Mucosa of stomach (tissue), 1 donor: ENCODE results near the gene ABCB6.
A peak's percentile ranks its signal among the peaks of the same experiment; 100 is the strongest.

Source experiments
- H3K27me3 ChIP-seq: one replicate; pipeline ENCODE4 v1.7.0; 2013; ENCODE audit warnings: mild to moderate bottlenecking, low read length; ENCODE audit not compliant: control insufficient read depth, insufficient read depth
- H3K36me3 ChIP-seq: one replicate; pipeline ENCODE4 v1.7.0; 2013; ENCODE audit warnings: low read length; ENCODE audit not compliant: control insufficient read depth, insufficient read depth
- H3K4me1 ChIP-seq: one replicate; pipeline ENCODE4 v1.7.0; 2013; ENCODE audit warnings: mild to moderate bottlenecking, low read length; ENCODE audit not compliant: control insufficient read depth, insufficient read depth
- H3K4me3 ChIP-seq: one replicate; pipeline ENCODE4 v1.7.0; 2013; ENCODE audit warnings: low read length
- H3K9ac ChIP-seq: one replicate; pipeline ENCODE4 v1.7.0; 2013; ENCODE audit warnings: mild to moderate bottlenecking, low read length, moderate library complexity
- H3K9me3 ChIP-seq: one replicate; pipeline ENCODE4 v1.7.0; 2013; ENCODE audit warnings: mild to moderate bottlenecking, low read length, moderate library complexity; ENCODE audit not compliant: control insufficient read depth
- donor health status: Pancreatic carcinoma.

The ABCB6 gene

GRCh38 chr2:219186754-219187456 lies 31.9 kb downstream of the ABCB6 start:
- no peaks in the 10 kb centered on the region for H3K4me1 ChIP-seq
- no peak overlapping the region for H3K9ac ChIP-seq
- H3K4me3 ChIP-seq = no peak overlapping the region
- H3K9me3 ChIP-seq = no peaks in the 10 kb centered on the region
- H3K27me3 ChIP-seq = no peaks in the 10 kb centered on the region
- H3K36me3 ChIP-seq = peaks cover 8% of the 10 kb centered on the region

GRCh38 chr2:219184121-219184520 lies 34.6 kb downstream of the ABCB6 start:
- H3K9ac ChIP-seq = no peak overlapping the region

GRCh38 chr2:219183151-219183772 lies 35.5 kb downstream of the ABCB6 start:
- Histone ChIP-seq H3K36me3 (peaks cover 19% of the 10 kb centered on the region), H3K9me3 (no peaks in the 10 kb centered on the region), H3K27me3 (no peaks in the 10 kb centered on the region), H3K9ac (no peak overlapping the region), H3K4me1 (peaks cover 11% of the 10 kb centered on the region), H3K4me3 (no peak overlapping the region)

More at GRCh38 chr2:219184121-219184520, 34.6 kb downstream of the ABCB6 start:
- Histone ChIP-seq H3K4me3 (no peak overlapping the region), H3K27me3 (no peaks in the 10 kb centered on the region), H3K4me1 (peaks cover 6% of the 10 kb centered on the region), H3K36me3 (peaks cover 19% of the 10 kb centered on the region), H3K9me3 (no peaks in the 10 kb centered on the region)

GRCh38 chr2:219182331-219183150 lies 36.2 kb downstream of the ABCB6 start:
- Histone ChIP-seq H3K36me3 (peaks cover 19% of the 10 kb centered on the region), H3K4me1 (peaks cover 11% of the 10 kb centered on the region), H3K4me3 (no peak overlapping the region), H3K9me3 (no peaks in the 10 kb centered on the region), H3K27me3 (no peaks in the 10 kb centered on the region), H3K9ac (no peak overlapping the region)

GRCh38 chr2:219181531-219181930 lies 37.2 kb downstream of the ABCB6 start:
- Histone ChIP-seq H3K9me3 (no peaks in the 10 kb centered on the region), H3K4me1 (peaks cover 16% of the 10 kb centered on the region), H3K4me3 (no peak overlapping the region), H3K9ac (no peak overlapping the region), H3K36me3 (peaks cover 19% of the 10 kb centered on the region), H3K27me3 (no peaks in the 10 kb centered on the region)

GRCh38 chr2:219180961-219181360 lies 37.8 kb downstream of the ABCB6 start:
- peaks cover 19% of the 10 kb centered on the region for H3K36me3 ChIP-seq
- peaks cover 17% of the 10 kb centered on the region for H3K4me1 ChIP-seq
- no peaks in the 10 kb centered on the region for H3K27me3 ChIP-seq
- H3K9me3 ChIP-seq = no peaks in the 10 kb centered on the region
- no peak overlapping the region for H3K9ac ChIP-seq
- H3K4me3 ChIP-seq = no peak overlapping the region

GRCh38 chr2:219179601-219180465 lies 38.9 kb downstream of the ABCB6 start:
- Histone ChIP-seq H3K36me3 (peaks cover 21% of the 10 kb centered on the region), H3K9me3 (no peaks in the 10 kb centered on the region), H3K9ac (no peak overlapping the region), H3K27me3 (no peaks in the 10 kb centered on the region), H3K4me3 (no peak overlapping the region), H3K4me1 (peaks cover 24% of the 10 kb centered on the region)

GRCh38 chr2:219178377-219179175 lies 40.2 kb downstream of the ABCB6 start:
- H3K4me1 ChIP-seq = peaks cover 24% of the 10 kb centered on the region
- peaks cover 25% of the 10 kb centered on the region for H3K36me3 ChIP-seq
- H3K9ac ChIP-seq = peak overlapping the region; percentile 94
- H3K9me3 ChIP-seq = no peaks in the 10 kb centered on the region
- no peaks in the 10 kb centered on the region for H3K27me3 ChIP-seq
- H3K4me3 ChIP-seq = peak overlapping the region; percentile 6

- no peaks in the 10 kb centered on the region for H3K9me3 ChIP-seq
- H3K4me1 ChIP-seq = peaks cover 24% of the 10 kb centered on the region
- H3K36me3 ChIP-seq = peaks cover 21% of the 10 kb centered on the region
- H3K9ac ChIP-seq = peak within 1 kb of the TSS; percentile 94
- no peaks in the 10 kb centered on the region for H3K27me3 ChIP-seq
- peak within 1 kb of the TSS; percentile 31 for H3K4me3 ChIP-seq
Measured at GRCh38 chr2:219177552-219178376, 41.0 kb downstream of the ABCB6 start, which contains the start of gene RETREG2. Gene RETREG2 (plus strand): TSS chr2:219178275. CDS start chr2:219178353, 78 bp downstream.

GRCh38 chr2:219176818-219177551 lies 41.8 kb downstream of the ABCB6 start, which contains the start of gene CNPPD1:
Gene CNPPD1 (minus strand): TSS chr2:219176925. CDS start chr2:219176828, 97 bp downstream.
- H3K9ac ChIP-seq = peak within 1 kb of the TSS; percentile 94
- H3K36me3 ChIP-seq = peaks cover 26% of the 10 kb centered on the region
- no peaks in the 10 kb centered on the region for H3K9me3 ChIP-seq
- peak within 1 kb of the TSS; percentile 31 for H3K4me3 ChIP-seq
- no peaks in the 10 kb centered on the region for H3K27me3 ChIP-seq
- H3K4me1 ChIP-seq = peaks cover 24% of the 10 kb centered on the region
